Testis (tissue), 2 donors: ENCODE measurements around the gene RPRD2.

Experiments
- CTCF ChIP-seq, 3 experiments: fragments of 450-650 bp in 2 of 3; fragments of 200-600 bp in 1 of 3; sonication (generic) in 1 of 3; IDR thresholded peaks; one replicate each; pipeline ENCODE4 v1.5.1; 2016 to 2019; ENCODE audit warnings: antibody characterized with exemption in 3 of 3, mild to moderate bottlenecking in 2 of 3, moderate library complexity in 1 of 3
- POLR2A ChIP-seq: fragments of 450-650 bp; IDR thresholded peaks from one replicate; pipeline ENCODE4 v1.6.1; 2017; ENCODE audit warnings: antibody characterized with exemption, mild to moderate bottlenecking, moderate library complexity

GRCh38 chr1:150332651-150333290, 31.2 kb upstream of the RPRD2 start:
- TF ChIP-seq CTCF (IDR thresholded peaks at IDR 0.05) (no peak), POLR2A (no peak)
